ENCODE data around the gene LEF1.

DNA sequence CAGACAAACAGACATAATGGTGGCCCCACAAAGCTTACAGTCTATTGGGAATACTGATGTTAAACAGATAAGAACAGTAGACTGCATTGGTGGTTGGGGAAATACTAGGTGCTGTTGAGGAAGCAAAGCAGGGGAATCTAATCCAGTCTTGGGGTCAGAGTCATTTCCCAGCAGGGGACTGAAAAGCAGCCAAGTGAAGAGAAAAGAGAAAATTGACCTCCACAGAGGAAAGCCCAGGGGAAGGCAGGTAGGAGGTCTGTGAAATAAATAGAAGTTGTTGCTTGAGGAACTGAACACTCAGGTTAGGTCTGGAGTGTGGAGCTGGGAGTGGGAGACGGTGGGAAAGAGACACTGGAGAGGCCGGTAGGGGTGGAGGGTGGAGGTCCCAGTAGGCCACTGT lies 33.0 kb upstream of the LEF1 start:
- TF ChIP-seq EP300 (IDR thresholded peaks at IDR 0.05) (no peak), POLR2AphosphoS5 (IDR thresholded peaks at IDR 0.05) (no peak), POLR2A (IDR thresholded peaks at IDR 0.05) (no peak)
- TF ChIP-seq, protein P1, sequence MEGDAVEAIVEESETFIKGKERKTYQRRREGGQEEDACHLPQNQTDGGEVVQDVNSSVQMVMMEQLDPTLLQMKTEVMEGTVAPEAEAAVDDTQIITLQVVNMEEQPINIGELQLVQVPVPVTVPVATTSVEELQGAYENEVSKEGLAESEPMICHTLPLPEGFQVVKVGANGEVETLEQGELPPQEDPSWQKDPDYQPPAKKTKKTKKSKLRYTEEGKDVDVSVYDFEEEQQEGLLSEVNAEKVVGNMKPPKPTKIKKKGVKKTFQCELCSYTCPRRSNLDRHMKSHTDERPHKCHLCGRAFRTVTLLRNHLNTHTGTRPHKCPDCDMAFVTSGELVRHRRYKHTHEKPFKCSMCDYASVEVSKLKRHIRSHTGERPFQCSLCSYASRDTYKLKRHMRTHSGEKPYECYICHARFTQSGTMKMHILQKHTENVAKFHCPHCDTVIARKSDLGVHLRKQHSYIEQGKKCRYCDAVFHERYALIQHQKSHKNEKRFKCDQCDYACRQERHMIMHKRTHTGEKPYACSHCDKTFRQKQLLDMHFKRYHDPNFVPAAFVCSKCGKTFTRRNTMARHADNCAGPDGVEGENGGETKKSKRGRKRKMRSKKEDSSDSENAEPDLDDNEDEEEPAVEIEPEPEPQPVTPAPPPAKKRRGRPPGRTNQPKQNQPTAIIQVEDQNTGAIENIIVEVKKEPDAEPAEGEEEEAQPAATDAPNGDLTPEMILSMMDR (IDR thresholded peaks at IDR 0.05): no peak

Measured in stomach (tissue), 4 donors.